PFSK-1 (cell line): ENCODE measurements around the gene RGS3.
A peak's percentile ranks its signal among the peaks of the same experiment; 100 is the strongest.

ENCODE experiments used
- FOXP2 ChIP-seq: optimal IDR thresholded peaks from 2 replicates; pipeline ENCODE3; 2011; ENCODE audit warnings: borderline replicate concordance, control low read depth, inconsistent platforms; ENCODE audit not compliant: insufficient read depth; ENCODE audit errors: extremely low read length, extremely low read depth
- POLR2AphosphoS5 ChIP-seq: IDR thresholded peaks from 2 replicates; pipeline ENCODE4 v1.6.1; 2012; ENCODE audit warnings: low read depth, mild to moderate bottlenecking, control low read depth, low read length, moderate library complexity
- SIN3A ChIP-seq: IDR thresholded peaks from 2 replicates; pipeline ENCODE4 v1.6.1; 2012; ENCODE audit warnings: mild to moderate bottlenecking, low read length, moderate library complexity, borderline replicate concordance; ENCODE audit not compliant: insufficient read depth
- TAF1 ChIP-seq: IDR thresholded peaks from 2 replicates; pipeline ENCODE4 v1.6.1; 2012; ENCODE audit warnings: low read length, control low read depth, borderline replicate concordance; ENCODE audit not compliant: insufficient read depth
- TF ChIP-seq, protein P1 (sequence below), 2 experiments: IDR thresholded peaks; 2 replicates each; pipeline versions ENCODE4 v1.6.1 to v1.8.0; 2011 to 2012; ENCODE audit warnings: low read depth in 2 of 2, low read length in 2 of 2, control low read depth in 1 of 2, inconsistent platforms in 1 of 2, mild to moderate bottlenecking in 1 of 2, moderate library complexity in 1 of 2; ENCODE audit not compliant: insufficient read depth in 1 of 2

Gene RGS3

DNA sequence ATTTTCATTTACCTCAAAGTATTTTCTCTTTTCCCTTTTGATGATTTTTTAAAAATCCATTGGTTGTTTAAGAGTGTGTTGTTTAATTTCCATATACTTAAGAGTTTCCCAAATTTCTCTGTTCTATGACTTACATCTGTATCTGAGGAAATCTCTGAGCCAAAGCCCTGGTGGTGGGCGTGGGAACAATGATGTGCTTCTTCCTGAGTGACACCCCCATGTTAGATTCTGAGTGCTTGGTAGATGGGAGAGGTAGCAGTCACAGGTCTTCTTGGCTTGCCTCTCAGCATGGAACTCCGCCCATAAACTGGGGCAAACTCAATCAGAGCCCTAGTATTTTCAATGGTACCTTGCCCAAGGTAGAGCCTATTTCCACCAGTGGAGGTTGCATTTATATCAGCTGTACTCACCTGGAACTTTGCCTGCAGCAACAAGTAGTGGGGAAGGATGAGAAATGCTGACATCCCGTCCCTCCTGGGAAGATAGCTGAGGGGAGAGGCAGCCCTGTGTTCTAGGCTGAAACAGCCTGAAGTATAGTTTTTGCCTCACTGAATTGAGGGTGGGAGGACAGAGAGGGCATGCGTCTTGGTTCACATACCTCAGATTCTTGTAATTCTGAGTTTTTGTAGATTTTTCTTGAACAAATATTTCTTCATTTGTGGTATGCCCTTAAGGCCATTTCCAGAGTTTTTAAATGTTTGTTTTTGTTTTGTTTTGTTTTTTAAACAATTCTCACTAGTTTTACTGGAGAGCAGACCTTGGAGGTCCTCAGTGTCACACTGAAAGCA lies 26.6 kb upstream of the RGS3 start:
- TF ChIP-seq POLR2AphosphoS5 (no peak), TAF1 (no peak)

DNA sequence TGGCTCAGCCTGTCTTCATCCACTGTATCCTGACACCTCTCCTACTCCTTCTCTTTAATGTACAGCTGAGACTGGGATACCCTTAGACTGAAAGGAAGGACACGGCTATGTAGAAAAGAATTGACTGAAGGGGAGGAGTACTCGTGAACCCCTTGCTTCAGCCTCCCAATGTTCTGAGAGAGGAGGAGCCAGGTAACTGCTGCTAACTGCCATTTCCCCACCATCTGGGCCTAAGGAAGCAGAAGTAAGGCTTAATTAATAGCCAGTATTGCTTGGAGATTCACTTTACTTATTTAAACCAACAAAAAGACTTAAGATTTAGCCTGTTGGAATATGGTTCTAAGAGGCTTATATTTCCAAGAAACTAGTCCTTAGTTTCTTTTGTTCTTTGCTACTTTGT lies 18.8 kb upstream of the RGS3 start:
- no peak for TF ChIP-seq SIN3A
- no peak for TF ChIP-seq FOXP2
- TF ChIP-seq TAF1: no peak
- TF ChIP-seq, protein P1, sequence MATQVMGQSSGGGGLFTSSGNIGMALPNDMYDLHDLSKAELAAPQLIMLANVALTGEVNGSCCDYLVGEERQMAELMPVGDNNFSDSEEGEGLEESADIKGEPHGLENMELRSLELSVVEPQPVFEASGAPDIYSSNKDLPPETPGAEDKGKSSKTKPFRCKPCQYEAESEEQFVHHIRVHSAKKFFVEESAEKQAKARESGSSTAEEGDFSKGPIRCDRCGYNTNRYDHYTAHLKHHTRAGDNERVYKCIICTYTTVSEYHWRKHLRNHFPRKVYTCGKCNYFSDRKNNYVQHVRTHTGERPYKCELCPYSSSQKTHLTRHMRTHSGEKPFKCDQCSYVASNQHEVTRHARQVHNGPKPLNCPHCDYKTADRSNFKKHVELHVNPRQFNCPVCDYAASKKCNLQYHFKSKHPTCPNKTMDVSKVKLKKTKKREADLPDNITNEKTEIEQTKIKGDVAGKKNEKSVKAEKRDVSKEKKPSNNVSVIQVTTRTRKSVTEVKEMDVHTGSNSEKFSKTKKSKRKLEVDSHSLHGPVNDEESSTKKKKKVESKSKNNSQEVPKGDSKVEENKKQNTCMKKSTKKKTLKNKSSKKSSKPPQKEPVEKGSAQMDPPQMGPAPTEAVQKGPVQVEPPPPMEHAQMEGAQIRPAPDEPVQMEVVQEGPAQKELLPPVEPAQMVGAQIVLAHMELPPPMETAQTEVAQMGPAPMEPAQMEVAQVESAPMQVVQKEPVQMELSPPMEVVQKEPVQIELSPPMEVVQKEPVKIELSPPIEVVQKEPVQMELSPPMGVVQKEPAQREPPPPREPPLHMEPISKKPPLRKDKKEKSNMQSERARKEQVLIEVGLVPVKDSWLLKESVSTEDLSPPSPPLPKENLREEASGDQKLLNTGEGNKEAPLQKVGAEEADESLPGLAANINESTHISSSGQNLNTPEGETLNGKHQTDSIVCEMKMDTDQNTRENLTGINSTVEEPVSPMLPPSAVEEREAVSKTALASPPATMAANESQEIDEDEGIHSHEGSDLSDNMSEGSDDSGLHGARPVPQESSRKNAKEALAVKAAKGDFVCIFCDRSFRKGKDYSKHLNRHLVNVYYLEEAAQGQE (IDR thresholded peaks at IDR 0.05; ENCODE audit: insufficient read depth in 1 of 2, low read depth in 2 of 2, low read length in 2 of 2): no peak
- no peak for TF ChIP-seq POLR2AphosphoS5

DNA sequence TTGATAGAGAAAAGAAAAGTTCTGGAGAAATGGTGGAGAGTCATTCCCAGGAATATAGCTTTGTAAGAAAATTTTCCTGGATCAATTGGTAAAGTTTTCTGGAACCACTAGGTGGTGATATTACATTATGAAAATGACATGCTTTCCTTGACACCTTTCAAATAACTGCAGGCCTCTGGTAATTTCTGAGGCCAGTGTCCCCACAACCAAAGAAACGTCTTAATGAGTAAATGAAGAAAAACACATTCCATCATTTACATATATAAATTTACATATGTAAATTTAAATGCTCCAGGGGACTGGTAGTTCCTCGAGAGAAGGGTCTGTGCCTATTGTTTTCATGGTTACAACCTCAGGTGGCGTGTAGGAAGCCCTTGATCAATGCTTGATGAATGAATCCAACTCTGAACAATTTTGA lies 17.2 kb upstream of the RGS3 start:
- TF ChIP-seq, protein P1 (IDR thresholded peaks at IDR 0.05; ENCODE audit: insufficient read depth in 1 of 2, low read depth in 2 of 2, low read length in 2 of 2): no peak
- TF ChIP-seq SIN3A: no peak
- no peak for TF ChIP-seq FOXP2
- no peak for TF ChIP-seq POLR2AphosphoS5
- no peak for TF ChIP-seq TAF1

DNA sequence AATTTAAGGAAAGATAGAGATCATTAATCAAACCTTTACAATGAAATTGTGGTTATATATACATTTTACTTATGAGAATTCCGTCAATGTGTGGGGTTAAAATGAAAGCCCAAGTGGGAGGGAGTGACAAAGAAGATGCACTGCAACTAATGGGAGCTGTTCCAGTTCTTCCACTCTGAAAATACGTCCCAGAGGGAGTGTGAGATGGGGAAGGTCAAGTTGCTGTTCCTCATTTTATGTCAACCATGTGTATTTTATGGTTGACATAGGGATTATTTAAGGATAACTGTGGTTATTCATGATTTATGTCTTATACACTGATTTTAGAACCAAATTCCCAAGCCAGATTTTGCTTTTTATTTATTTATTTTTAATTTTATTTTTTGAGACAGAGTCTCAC lies 14.2 kb upstream of the RGS3 start:
- no peak for TF ChIP-seq FOXP2
- no peak for TF ChIP-seq SIN3A
- TF ChIP-seq, protein P1 (IDR thresholded peaks at IDR 0.05; ENCODE audit: insufficient read depth in 1 of 2, low read depth in 2 of 2, low read length in 2 of 2): no peak
- TF ChIP-seq TAF1: no peak
- TF ChIP-seq POLR2AphosphoS5: no peak

DNA sequence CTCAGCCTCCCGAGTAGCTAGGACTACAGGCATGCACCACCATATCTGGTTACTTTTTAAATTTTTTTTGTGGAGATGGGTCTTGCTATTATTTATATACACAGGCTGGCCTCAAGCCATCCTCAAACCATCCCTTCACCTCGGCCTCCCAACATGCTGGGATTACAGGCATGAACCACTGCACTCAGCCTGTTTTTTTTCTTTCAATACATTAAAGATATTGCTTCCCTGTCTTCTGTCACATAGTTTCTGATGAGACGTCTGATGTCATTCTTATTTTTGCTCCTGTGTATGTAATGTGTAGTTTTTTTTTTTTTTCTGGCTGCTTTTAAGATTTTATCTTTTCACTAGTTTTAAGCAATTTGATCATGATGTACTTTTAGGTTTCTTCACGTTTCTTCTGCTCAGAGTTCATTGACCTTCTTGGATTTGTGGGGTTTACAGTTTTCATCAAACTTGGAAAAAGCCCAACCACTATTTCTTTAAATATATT lies 11.4 kb upstream of the RGS3 start:
- TF ChIP-seq POLR2AphosphoS5 (no peak), TAF1 (no peak)

DNA sequence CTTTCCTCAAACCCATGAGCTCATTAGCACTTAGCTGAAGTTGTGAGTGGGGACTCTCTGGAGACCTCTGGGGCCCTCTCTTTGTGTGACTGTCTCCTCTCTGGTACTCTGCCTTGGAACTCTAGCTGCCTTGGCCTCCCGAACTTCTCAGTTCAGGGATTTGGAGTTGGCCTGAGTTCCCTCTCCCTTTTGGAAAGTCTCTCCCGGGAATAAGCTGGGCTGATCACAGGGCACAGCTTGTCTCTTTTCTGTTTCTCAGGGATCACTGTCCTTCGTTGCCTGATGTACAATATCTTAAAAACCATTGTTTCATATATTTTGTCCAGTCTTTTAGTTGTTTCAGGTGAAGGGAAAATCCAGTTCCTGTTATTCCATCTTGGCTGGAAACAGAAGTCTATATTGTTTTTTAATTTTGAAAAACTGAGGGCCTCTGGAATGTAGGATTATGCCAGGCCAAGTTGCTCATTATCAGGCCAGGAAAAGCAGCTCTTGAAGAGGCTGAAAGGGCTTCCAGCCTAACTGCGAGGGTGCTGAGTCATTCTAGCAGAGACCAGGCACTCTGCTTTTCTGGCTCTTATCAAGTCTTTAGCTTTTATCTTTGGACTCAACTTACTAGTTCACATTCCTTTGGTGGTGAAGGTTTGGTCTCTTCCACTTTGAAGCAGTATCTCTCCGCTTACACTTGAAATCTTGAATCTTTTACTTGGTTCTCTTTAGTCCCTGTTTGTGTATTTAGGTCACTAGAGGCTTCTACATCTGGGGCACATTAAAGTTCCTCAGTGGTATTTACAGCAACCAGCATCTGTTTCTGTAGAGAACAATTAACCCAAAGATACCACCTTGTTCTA lies 8.4 kb upstream of the RGS3 start:
- TF ChIP-seq SIN3A (no peak), TAF1 (peak; percentile 30; the same call in 1 of the 2 replicates)

DNA sequence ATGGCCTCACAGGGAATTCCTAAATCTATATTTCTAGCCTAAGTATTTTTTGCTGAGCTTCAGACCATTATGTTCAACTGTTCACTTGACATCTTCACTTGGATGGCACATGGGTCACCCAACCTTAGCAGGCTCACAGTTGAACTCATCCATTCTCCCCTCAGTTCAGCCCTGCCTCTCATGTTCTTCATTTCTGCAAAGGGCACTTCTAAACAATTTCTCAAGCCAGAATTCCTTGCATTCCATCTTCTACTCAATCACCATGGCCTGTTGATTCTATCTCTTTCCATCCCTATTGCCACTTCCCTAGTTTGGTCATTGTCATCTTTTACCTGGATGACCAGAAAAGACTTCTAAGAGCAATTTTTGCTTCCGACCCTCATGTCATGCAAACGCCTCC lies 7.3 kb upstream of the RGS3 start:
- TF ChIP-seq TAF1: no peak
- no peak for TF ChIP-seq POLR2AphosphoS5
- TF ChIP-seq SIN3A: no peak
- TF ChIP-seq FOXP2: no peak
- TF ChIP-seq, protein P1 (IDR thresholded peaks at IDR 0.05; ENCODE audit: insufficient read depth in 1 of 2, low read depth in 2 of 2, low read length in 2 of 2): no peak
